ENCODE data around the gene SUN2. TPM values are rescaled to one million over a fixed set of nuclear protein-coding genes. Genes with fewer than 3 reads are reported as not detected.

The SUN2 gene
- total and polyA plus RNA-seq, 2 of the 13 experiments (the other 11 are each of a cell fraction or from before 2014, with no cell fraction given), result 45.6 to 56.6 TPM

- peak; percentile 40; the same call in 1 of the 2 replicates for TF ChIP-seq ETV5 (CRISPR knock-in tag; IDR thresholded peaks at IDR 0.05; ENCODE audit: borderline replicate concordance)
- TF ChIP-seq MXI1 (IDR thresholded peaks at IDR 0.05; ENCODE audit: borderline replicate concordance, low read depth, low read length), result no peak
- TF ChIP-seq, protein P1, sequence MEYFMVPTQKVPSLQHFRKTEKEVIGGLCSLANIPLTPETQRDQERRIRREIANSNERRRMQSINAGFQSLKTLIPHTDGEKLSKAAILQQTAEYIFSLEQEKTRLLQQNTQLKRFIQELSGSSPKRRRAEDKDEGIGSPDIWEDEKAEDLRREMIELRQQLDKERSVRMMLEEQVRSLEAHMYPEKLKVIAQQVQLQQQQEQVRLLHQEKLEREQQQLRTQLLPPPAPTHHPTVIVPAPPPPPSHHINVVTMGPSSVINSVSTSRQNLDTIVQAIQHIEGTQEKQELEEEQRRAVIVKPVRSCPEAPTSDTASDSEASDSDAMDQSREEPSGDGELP (IDR thresholded peaks at IDR 0.05; ENCODE audit: borderline replicate concordance, low read depth), result peak; percentile 84
- TF ChIP-seq PHF5A (CRISPR knock-in tag; IDR thresholded peaks at IDR 0.05; ENCODE audit: low read depth, unreplicated experiment), result peak; percentile 17
- 0 out of 2 replicates have a peak, but pooled peaks have one; percentile 7 for TF ChIP-seq ZSCAN9 (CRISPR knock-in tag; IDR thresholded peaks at IDR 0.05; ENCODE audit: borderline replicate concordance)
Measured at GRCh38 chr22:38704654-38705234, 51.1 kb downstream of the SUN2 start (continued).

DNA sequence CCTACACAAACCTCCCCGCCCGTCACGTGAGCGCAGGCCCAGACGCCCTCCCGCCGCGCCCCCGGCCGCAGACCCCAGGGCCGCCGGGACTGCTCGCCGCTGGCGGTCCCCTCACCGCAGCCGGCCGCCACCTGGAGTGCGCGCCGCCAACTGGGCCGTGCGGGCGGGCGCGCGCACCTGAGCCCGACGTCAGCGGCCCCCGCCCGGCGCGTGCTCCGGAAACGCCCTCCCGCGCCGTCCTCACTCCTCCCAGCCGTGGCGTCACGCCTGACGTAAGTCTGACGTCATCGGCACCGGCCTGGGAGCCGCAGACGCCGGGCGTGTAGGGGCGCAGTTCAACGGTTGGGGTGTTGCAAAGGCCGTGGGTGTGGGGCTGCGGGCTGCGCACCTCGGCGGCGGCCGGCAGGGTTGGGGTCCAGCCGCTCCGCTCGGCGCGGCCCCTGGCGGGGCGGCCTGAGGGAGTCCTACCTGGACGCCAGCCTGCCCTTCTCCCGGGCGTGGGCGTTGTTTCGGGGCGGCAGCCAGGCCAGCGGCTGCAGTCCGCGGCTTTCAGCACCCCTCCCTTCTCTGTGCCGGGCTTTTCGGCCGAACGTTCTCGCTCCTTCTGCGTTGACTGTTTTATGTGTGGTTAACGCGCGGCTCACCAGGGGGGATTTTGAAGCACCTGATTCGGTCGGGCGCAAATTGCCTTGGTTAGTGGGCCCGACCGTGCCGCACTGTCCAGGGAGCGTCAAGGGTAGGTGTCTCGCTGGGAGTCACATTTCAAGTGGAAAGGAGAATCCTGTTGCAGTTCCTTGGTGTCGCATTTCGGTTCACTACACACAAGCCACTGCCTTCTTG lies 54.8 kb downstream of the SUN2 start, which contains the start of gene JOSD1:
Gene JOSD1 (minus strand): TSS at position 155 of the 840 bp plus-strand sequence. CDS start 956 bp downstream, outside the sequence.
- peak within 1 kb of the TSS; percentile 84 for H3K27ac ChIP-seq (ENCODE audit: extremely low read length, insufficient read depth, low read length)
- peak within 1 kb of the TSS; percentile 95 for H3K9ac ChIP-seq (ENCODE audit: insufficient read depth, low read depth, low read length)
- H3K4me1 ChIP-seq (ENCODE audit: insufficient read depth, low read length), result peaks cover 60% of the 10 kb centered on the region
- no peaks in the 10 kb centered on the region for H3K9me3 ChIP-seq (ENCODE audit: low read length)
- peaks cover 5% of the 10 kb centered on the region; the same call in 1 of the 2 replicates for H4K20me1 ChIP-seq (ENCODE audit: insufficient read depth, low read length)
- H3K79me2 ChIP-seq (ENCODE audit: insufficient read depth, low read length), result peaks cover 35% of the 10 kb centered on the region
- WGBS (ENCODE audit: low lambda C conversion rate), result 0% methylated on average over 6 of the region's 94 CpGs
- no peaks in the 10 kb centered on the region; a peak in 1 of 5 replicates for H3K27me3 ChIP-seq (ENCODE audit: control insufficient read depth in 1 of 2, insufficient read depth in 2 of 2, low read length in 2 of 2)
- peak; percentile 13 for ATAC-seq
- TSS peak; percentile 89 for BruUV-seq (replicated peaks)
- DNase-seq (ENCODE audit: low spot score), result peak; percentile 74
- no peak for FAIRE-seq
- no peak within 1 kb of the TSS for H2AFZ ChIP-seq (ENCODE audit: low read length)
- peak within 1 kb of the TSS; percentile 92 for H3K4me2 ChIP-seq (ENCODE audit: low read depth, low read length)
- H3K36me3 ChIP-seq (replicated peaks in 1 of 2; ENCODE audit: control insufficient read depth in 1 of 2, insufficient read depth in 2 of 2, low read length in 2 of 2), result no peaks in the 10 kb centered on the region
- peak within 1 kb of the TSS; percentile 77 to 98 (median 91) for H3K4me3 ChIP-seq (replicated peaks in 1 of 3; ENCODE audit: insufficient read depth in 1 of 3, low read depth in 2 of 3, low read length in 3 of 3)
- ChIA-PET POLR2A (interaction anchor here (9.9 kb wide), 1 partner anchor 18 kb away, joined by 102 read pairs; the partner anchor contains the start of gene TOMM22), CTCF (ENCODE audit: low intra/inter-chr PET ratio, low total read pairs) (no interaction called here)
- intact Hi-C loops (cut with micrococcal nuclease; ENCODE audit: unreplicated experiment), result no loop called here
- in situ Hi-C loops (cut with HindIII; ENCODE audit: extremely low pct_ligation_motif_present, low pct_unique_long_range_greater_than_20kb), result no loop called here
- TF ChIP-seq MAFK (conservative IDR thresholded peaks at IDR 0.05 in 1 of 2, IDR thresholded peaks at IDR 0.05 in 1 of 2; ENCODE audit: low read length in 2 of 2), result no peak
- no peak for TF ChIP-seq ZNF24 (IDR thresholded peaks at IDR 0.05)
- TF ChIP-seq TEAD3 (CRISPR knock-in tag; optimal IDR thresholded peaks at IDR 0.05; ENCODE audit: borderline replicate concordance), result no peak
- TF ChIP-seq, protein P2, sequence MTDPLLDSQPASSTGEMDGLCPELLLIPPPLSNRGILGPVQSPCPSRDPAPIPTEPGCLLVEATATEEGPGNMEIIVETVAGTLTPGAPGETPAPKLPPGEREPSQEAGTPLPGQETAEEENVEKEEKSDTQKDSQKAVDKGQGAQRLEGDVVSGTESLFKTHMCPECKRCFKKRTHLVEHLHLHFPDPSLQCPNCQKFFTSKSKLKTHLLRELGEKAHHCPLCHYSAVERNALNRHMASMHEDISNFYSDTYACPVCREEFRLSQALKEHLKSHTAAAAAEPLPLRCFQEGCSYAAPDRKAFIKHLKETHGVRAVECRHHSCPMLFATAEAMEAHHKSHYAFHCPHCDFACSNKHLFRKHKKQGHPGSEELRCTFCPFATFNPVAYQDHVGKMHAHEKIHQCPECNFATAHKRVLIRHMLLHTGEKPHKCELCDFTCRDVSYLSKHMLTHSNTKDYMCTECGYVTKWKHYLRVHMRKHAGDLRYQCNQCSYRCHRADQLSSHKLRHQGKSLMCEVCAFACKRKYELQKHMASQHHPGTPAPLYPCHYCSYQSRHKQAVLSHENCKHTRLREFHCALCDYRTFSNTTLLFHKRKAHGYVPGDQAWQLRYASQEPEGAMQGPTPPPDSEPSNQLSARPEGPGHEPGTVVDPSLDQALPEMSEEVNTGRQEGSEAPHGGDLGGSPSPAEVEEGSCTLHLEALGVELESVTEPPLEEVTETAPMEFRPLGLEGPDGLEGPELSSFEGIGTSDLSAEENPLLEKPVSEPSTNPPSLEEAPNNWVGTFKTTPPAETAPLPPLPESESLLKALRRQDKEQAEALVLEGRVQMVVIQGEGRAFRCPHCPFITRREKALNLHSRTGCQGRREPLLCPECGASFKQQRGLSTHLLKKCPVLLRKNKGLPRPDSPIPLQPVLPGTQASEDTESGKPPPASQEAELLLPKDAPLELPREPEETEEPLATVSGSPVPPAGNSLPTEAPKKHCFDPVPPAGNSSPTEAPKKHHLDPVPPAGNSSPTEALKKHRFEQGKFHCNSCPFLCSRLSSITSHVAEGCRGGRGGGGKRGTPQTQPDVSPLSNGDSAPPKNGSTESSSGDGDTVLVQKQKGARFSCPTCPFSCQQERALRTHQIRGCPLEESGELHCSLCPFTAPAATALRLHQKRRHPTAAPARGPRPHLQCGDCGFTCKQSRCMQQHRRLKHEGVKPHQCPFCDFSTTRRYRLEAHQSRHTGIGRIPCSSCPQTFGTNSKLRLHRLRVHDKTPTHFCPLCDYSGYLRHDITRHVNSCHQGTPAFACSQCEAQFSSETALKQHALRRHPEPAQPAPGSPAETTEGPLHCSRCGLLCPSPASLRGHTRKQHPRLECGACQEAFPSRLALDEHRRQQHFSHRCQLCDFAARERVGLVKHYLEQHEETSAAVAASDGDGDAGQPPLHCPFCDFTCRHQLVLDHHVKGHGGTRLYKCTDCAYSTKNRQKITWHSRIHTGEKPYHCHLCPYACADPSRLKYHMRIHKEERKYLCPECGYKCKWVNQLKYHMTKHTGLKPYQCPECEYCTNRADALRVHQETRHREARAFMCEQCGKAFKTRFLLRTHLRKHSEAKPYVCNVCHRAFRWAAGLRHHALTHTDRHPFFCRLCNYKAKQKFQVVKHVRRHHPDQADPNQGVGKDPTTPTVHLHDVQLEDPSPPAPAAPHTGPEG (CRISPR knock-in tag; IDR thresholded peaks at IDR 0.05), result peak; percentile 100
- TF ChIP-seq ZNF143 (CRISPR knock-in tag; IDR thresholded peaks at IDR 0.05), result no peak
- no peak for TF ChIP-seq ZBTB3 (CRISPR knock-in tag; IDR thresholded peaks at IDR 0.05; ENCODE audit: borderline replicate concordance, low read depth)

Data from HepG2 (cell line).